Measurements from ENCODE around the gene ZEB1. TPM values are rescaled to one million over a fixed set of nuclear protein-coding genes. Genes with fewer than 3 reads are reported as not detected.
"Not testable (repeated sequence)": the region's sequence is repeated elsewhere in the genome, so short reads cannot be mapped to it uniquely, and the experiment has no call there.

ZEB1 gene
- total and polyA plus RNA-seq, 2 donors from 2014 or later, result 5.5 to 43.0 TPM

GRCh38 chr10:31424473-31424872 is 105.5 kb downstream of the ZEB1 start:
- Histone ChIP-seq H3K27me3 (ENCODE audit: control insufficient read depth, insufficient read depth, low read length) (no peaks in the 10 kb centered on the region), H3K4me3 (ENCODE audit: low read length in 3 of 3) (no peak overlapping the region), H3K36me3 (ENCODE audit: control insufficient read depth in 2 of 3, insufficient read depth in 3 of 3, low read length in 3 of 3) (no peaks in the 10 kb centered on the region), H3K27ac (ENCODE audit: low read depth in 2 of 2, low read length in 2 of 2) (no peak overlapping the region), H3K9me3 (ENCODE audit: control insufficient read depth in 2 of 3, insufficient read depth in 1 of 3, low read length in 3 of 3) (no peaks in the 10 kb centered on the region), H3K9ac (ENCODE audit: low read length in 3 of 3) (no peak overlapping the region), H3K4me1 (ENCODE audit: control insufficient read depth in 2 of 3, insufficient read depth in 2 of 3, low read depth in 1 of 3, low read length in 3 of 3) (no peaks in the 10 kb centered on the region)
- TF ChIP-seq, protein P1, sequence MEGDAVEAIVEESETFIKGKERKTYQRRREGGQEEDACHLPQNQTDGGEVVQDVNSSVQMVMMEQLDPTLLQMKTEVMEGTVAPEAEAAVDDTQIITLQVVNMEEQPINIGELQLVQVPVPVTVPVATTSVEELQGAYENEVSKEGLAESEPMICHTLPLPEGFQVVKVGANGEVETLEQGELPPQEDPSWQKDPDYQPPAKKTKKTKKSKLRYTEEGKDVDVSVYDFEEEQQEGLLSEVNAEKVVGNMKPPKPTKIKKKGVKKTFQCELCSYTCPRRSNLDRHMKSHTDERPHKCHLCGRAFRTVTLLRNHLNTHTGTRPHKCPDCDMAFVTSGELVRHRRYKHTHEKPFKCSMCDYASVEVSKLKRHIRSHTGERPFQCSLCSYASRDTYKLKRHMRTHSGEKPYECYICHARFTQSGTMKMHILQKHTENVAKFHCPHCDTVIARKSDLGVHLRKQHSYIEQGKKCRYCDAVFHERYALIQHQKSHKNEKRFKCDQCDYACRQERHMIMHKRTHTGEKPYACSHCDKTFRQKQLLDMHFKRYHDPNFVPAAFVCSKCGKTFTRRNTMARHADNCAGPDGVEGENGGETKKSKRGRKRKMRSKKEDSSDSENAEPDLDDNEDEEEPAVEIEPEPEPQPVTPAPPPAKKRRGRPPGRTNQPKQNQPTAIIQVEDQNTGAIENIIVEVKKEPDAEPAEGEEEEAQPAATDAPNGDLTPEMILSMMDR (IDR thresholded peaks at IDR 0.05; ENCODE audit: borderline replicate concordance, extremely low read depth, insufficient read depth), result no peak
- FAIRE-seq (no peak), DNase-seq (no peak)
- intact Hi-C loops (cut with DNase I), result no loop called here

DNA sequence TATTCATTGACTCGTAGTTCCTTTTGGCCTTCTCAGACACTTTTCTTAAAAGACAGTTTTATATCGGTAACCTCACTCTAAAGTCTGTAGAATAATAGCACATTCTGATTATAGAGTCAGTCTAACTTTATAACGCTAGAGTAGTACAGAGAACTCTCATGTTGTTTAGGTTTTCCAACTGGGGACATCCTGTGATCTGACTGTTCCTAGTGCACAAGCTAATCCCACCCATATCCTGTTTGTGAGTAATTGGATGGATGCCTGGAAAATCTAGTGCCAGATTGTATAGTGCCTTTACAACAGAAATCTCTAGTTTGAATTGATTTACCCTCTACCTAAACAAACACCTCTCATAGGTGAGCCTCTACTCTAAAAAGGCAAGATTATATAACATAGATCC is 107.4 kb downstream of the ZEB1 start:
- TF ChIP-seq, protein P1 (IDR thresholded peaks at IDR 0.05; ENCODE audit: borderline replicate concordance, extremely low read depth, insufficient read depth), result no peak
- H3K4me3 ChIP-seq (ENCODE audit: low read length in 3 of 3), result no peak overlapping the region
- intact Hi-C loops (cut with DNase I), result no loop called here
- no peaks in the 10 kb centered on the region for H3K4me1 ChIP-seq (ENCODE audit: control insufficient read depth in 2 of 3, insufficient read depth in 2 of 3, low read depth in 1 of 3, low read length in 3 of 3)
- DNase-seq (peak in 2 of 5 donors; percentile 17 to 72), FAIRE-seq (no peak)
- no peak overlapping the region for H3K9ac ChIP-seq (ENCODE audit: low read length in 3 of 3)
- H3K36me3 ChIP-seq (ENCODE audit: control insufficient read depth in 2 of 3, insufficient read depth in 3 of 3, low read length in 3 of 3), result no peaks in the 10 kb centered on the region
- H3K9me3 ChIP-seq (ENCODE audit: control insufficient read depth in 2 of 3, insufficient read depth in 1 of 3, low read length in 3 of 3), result no peaks in the 10 kb centered on the region
- peak overlapping the region in 1 of 2 donors; percentile 42 for H3K27ac ChIP-seq (ENCODE audit: low read depth in 2 of 2, low read length in 2 of 2)
- no peaks in the 10 kb centered on the region for H3K27me3 ChIP-seq (ENCODE audit: control insufficient read depth, insufficient read depth, low read length)

GRCh38 chr10:31427334-31427733 is 108.3 kb downstream of the ZEB1 start:
- H3K36me3 ChIP-seq (ENCODE audit: control insufficient read depth in 2 of 3, insufficient read depth in 3 of 3, low read length in 3 of 3); H3K27ac ChIP-seq (ENCODE audit: low read depth in 2 of 2, low read length in 2 of 2); H3K27me3 ChIP-seq (ENCODE audit: control insufficient read depth, insufficient read depth, low read length); H3K4me1 ChIP-seq (ENCODE audit: control insufficient read depth in 2 of 3, insufficient read depth in 2 of 3, low read depth in 1 of 3, low read length in 3 of 3); intact Hi-C loops (cut with DNase I); H3K4me3 ChIP-seq (ENCODE audit: low read length in 3 of 3); H3K9ac ChIP-seq (ENCODE audit: low read length in 3 of 3); DNase-seq; H3K9me3 ChIP-seq (ENCODE audit: control insufficient read depth in 2 of 3, insufficient read depth in 1 of 3, low read length in 3 of 3); FAIRE-seq: not testable (repeated sequence)

DNA sequence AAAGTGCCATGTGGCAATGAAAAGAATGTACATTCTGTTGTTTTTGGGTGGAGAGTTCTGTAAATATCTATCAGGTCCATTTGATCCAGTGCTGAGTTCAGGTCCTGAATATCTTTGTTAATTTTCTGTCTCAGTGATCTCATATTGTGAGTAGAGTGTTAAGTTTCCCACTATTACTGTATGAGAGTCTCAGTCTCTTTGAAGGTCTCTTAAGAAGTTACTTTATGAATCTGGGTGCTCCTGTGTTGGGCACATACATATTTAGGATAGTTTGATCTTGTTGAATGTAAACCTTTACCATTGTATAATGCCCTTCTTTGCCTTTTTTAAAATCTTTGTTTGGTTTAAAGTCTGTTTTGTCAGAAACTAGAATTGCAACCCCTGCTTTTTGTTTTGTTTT is 109.5 kb downstream of the ZEB1 start:
- H3K4me3 ChIP-seq (ENCODE audit: low read length in 3 of 3); H3K27ac ChIP-seq (ENCODE audit: low read depth in 2 of 2, low read length in 2 of 2); intact Hi-C loops (cut with DNase I); FAIRE-seq; DNase-seq; H3K36me3 ChIP-seq (ENCODE audit: control insufficient read depth in 2 of 3, insufficient read depth in 3 of 3, low read length in 3 of 3); H3K9ac ChIP-seq (ENCODE audit: low read length in 3 of 3); H3K9me3 ChIP-seq (ENCODE audit: control insufficient read depth in 2 of 3, insufficient read depth in 1 of 3, low read length in 3 of 3); H3K27me3 ChIP-seq (ENCODE audit: control insufficient read depth, insufficient read depth, low read length); H3K4me1 ChIP-seq (ENCODE audit: control insufficient read depth in 2 of 3, insufficient read depth in 2 of 3, low read depth in 1 of 3, low read length in 3 of 3): not testable (repeated sequence)

GRCh38 chr10:31431021-31431420 is 112.0 kb downstream of the ZEB1 start:
- no peaks in the 10 kb centered on the region for H3K4me1 ChIP-seq (ENCODE audit: control insufficient read depth in 2 of 3, insufficient read depth in 2 of 3, low read depth in 1 of 3, low read length in 3 of 3)
- peaks cover 0 to 9% (median 0%) of the 10 kb centered on the region in 3 donors for H3K9me3 ChIP-seq (ENCODE audit: control insufficient read depth in 2 of 3, insufficient read depth in 1 of 3, low read length in 3 of 3)
- no peaks in the 10 kb centered on the region for H3K36me3 ChIP-seq (ENCODE audit: control insufficient read depth in 2 of 3, insufficient read depth in 3 of 3, low read length in 3 of 3)
- TF ChIP-seq, protein P1 (IDR thresholded peaks at IDR 0.05; ENCODE audit: borderline replicate concordance, extremely low read depth, insufficient read depth), result no peak
- H3K4me3 ChIP-seq (ENCODE audit: low read length in 3 of 3), result no peak overlapping the region
- H3K9ac ChIP-seq (ENCODE audit: low read length in 3 of 3), result no peak overlapping the region
- H3K27me3 ChIP-seq (ENCODE audit: control insufficient read depth, insufficient read depth, low read length), result no peaks in the 10 kb centered on the region
- DNase-seq (peak in 1 of 5 donors; percentile 2), FAIRE-seq (no peak)
- intact Hi-C loops (cut with DNase I), result no loop called here
- no peak overlapping the region for H3K27ac ChIP-seq (ENCODE audit: low read depth in 2 of 2, low read length in 2 of 2)
